ENCODE measurements around the gene ZMIZ1.
A peak's percentile ranks its signal among the peaks of the same experiment; 100 is the strongest.

ZMIZ1 gene

GRCh38 chr10:79068562-79069324 lies at the start of gene ZMIZ1:
TSS of gene ZMIZ1 (plus strand) at chr10:79068966. CDS start at chr10:79201633, 132,667 bp downstream.
- DNase-seq (ENCODE audit: low read depth) = peak; percentile 65

- no peak for DNase-seq (ENCODE audit: low read depth)
Measured at GRCh38 chr10:79019441-79020014, 49.2 kb upstream of the ZMIZ1 start.

GRCh38 chr10:79020015-79020491 lies 48.7 kb upstream of the ZMIZ1 start:
- no peak for DNase-seq (ENCODE audit: low read depth)

- no peak for DNase-seq (ENCODE audit: low read depth)
Measured at GRCh38 chr10:79020605-79021004, 48.2 kb upstream of the ZMIZ1 start.

- no peak for DNase-seq (ENCODE audit: low read depth)
Measured at GRCh38 chr10:79021331-79021907, 47.3 kb upstream of the ZMIZ1 start.

GRCh38 chr10:79021948-79022499 lies 46.7 kb upstream of the ZMIZ1 start:
- DNase-seq (ENCODE audit: low read depth) = no peak

- DNase-seq (ENCODE audit: low read depth) = no peak
Measured at GRCh38 chr10:79022565-79023230, 46.1 kb upstream of the ZMIZ1 start.

- DNase-seq (ENCODE audit: low read depth) = no peak
Measured at GRCh38 chr10:79023240-79024162, 45.3 kb upstream of the ZMIZ1 start.

- no peak for DNase-seq (ENCODE audit: low read depth)
Measured at GRCh38 chr10:79024296-79024695, 44.5 kb upstream of the ZMIZ1 start.

- DNase-seq (ENCODE audit: low read depth) = no peak
Measured at GRCh38 chr10:79024720-79025198, 44.0 kb upstream of the ZMIZ1 start.

- no peak for DNase-seq (ENCODE audit: low read depth)
Measured at GRCh38 chr10:79025199-79025832, 43.5 kb upstream of the ZMIZ1 start.

GRCh38 chr10:79026341-79026761 lies 42.4 kb upstream of the ZMIZ1 start:
- DNase-seq (ENCODE audit: low read depth) = no peak

GRCh38 chr10:79026806-79027146 lies 42.0 kb upstream of the ZMIZ1 start:
- no peak for DNase-seq (ENCODE audit: low read depth)

- no peak for DNase-seq (ENCODE audit: low read depth)
Measured at GRCh38 chr10:79027147-79028055, 41.4 kb upstream of the ZMIZ1 start.

GRCh38 chr10:79028056-79028430 lies 40.7 kb upstream of the ZMIZ1 start:
- no peak for DNase-seq (ENCODE audit: low read depth)

GRCh38 chr10:79028451-79029010 lies 40.2 kb upstream of the ZMIZ1 start:
- DNase-seq (ENCODE audit: low read depth) = no peak

- DNase-seq (ENCODE audit: low read depth) = no peak
Measured at GRCh38 chr10:79029478-79030390, 39.0 kb upstream of the ZMIZ1 start.

- DNase-seq (ENCODE audit: low read depth) = no peak
Measured at GRCh38 chr10:79030705-79031104, 38.1 kb upstream of the ZMIZ1 start.

Measured in activated T-helper 1 cell treated with Interleukin-2 at 50 U/mL for 16 hours (primary cell).